GM19025 (cell line): ENCODE data around the gene KCNH8.
"Not testable (repeated sequence)": the region's sequence is repeated elsewhere in the genome, so short reads cannot be mapped to it uniquely, and the experiment has no call there.

Experiments used
- ATAC-seq: cut with Tn5 transposase; IDR thresholded peaks from one replicate; pipeline ENCODE4 v1.9.1; 2021; ENCODE audit warnings: mild to moderate bottlenecking, low read depth, moderate library complexity; ENCODE audit not compliant: unreplicated experiment

Gene KCNH8

DNA sequence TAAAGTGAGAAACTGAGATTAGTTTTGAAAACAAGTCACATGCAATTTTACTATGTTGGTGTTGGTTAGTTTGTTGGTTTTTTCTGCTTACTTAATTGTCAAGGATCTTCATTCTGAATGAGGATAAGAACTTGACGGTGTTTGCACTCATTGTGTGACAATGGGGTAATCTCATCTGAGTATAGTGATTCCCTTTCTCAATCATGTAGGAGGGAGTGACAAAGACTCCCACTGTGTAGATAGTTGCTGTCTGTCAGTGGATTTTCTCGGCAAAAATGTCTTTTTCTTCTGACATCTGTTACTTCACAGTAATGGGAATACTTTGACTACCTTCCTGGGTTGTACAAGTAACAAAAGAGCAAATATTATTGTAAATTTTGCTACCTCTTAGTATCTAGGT, 23.5 kb downstream of the KCNH8 start:
- ATAC-seq = no peak

DNA sequence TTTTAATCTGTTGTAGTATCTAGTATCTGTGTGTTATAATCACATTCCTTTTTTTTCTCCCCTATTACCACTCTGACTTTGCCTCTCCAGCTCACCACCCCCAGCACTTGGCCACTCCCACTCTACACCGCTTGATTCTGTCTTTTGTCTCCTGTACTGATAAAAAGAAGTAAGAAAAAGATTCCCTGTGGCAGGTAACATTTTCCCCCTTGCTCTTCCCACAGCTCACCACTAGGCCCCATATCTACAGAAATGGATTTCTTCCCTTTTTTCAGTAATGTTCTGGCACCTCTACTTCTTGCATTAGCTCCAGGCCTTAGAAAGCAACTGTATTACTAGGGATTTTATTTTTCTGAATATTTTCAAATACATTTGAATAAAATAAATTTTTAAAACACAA, 25.6 kb downstream of the KCNH8 start:
- no peak for ATAC-seq

DNA sequence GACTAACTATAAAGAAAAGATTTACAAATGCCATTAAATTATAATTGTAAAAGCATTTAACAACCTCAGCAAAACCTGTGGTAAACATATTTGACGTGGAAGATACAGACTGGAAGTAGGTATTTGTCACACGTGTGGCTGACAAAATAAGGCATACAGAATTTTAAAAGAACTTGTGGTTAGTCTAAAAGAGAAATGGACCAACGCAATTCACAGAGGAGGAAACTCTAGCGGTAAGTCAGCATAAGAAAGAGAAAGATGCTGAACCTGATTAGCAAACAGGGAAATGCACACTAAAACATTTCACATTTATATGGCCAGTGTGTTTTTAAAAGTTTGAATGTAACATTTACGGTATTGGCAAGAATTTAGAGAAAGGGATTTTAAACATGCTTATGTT, 35.3 kb downstream of the KCNH8 start:
- no peak for ATAC-seq

DNA sequence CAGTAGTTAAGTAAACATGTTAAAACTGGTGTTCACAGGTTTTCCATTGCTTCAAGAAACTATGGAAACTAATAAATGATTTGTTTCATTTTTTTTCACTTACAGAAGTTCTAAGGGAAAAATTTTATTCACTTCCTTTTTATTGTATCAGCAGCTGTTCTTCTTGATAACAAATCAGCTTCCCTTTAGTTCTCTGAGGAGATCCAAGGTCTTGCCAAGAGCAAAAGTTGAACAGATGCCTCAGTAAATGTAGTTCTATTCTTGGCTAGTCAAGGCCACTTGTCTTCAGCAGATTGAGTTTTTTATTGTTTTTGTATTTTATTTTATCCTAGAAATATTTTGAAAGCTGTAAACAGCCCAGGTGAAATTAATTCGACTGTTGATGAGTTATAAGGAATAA, 41.8 kb downstream of the KCNH8 start:
- no peak for ATAC-seq

DNA sequence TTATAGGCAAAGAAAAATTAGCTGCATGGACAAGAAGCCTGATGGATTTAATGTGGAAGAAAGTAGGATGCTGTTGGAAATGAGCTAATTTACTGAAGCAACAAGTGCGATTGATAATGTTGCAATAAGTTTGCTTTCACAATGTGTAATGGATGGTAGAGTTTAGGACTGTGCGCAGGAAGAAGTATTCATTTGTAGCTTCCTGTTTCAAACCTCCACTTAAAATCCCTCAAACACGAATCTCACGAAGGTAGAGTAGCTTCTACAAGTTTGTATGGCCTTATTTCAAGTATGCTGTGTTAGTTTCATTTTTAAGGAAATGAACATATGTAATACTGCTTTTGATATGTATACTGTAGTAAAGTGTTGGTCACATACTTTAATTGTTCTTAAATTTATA, 42.3 kb downstream of the KCNH8 start:
- peak; percentile 49 for ATAC-seq

DNA sequence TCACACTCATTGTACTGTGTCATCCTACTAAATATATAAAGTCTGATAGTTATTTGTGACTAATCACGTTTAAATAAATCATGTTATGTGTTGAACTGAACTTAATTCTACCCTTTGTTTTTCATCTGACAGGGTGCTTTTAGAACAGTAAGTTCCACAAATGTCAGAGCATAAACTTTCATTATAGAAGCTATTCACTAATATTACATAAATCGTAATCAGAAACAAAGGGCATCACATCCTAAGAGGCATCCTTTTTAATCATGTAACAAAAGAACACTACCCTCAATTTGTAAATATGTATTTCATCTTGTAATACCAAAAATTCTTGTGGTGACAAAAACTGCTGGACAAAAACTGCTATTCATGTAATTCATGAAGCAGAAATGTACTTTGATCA, 50.8 kb downstream of the KCNH8 start:
- no peak for ATAC-seq

DNA sequence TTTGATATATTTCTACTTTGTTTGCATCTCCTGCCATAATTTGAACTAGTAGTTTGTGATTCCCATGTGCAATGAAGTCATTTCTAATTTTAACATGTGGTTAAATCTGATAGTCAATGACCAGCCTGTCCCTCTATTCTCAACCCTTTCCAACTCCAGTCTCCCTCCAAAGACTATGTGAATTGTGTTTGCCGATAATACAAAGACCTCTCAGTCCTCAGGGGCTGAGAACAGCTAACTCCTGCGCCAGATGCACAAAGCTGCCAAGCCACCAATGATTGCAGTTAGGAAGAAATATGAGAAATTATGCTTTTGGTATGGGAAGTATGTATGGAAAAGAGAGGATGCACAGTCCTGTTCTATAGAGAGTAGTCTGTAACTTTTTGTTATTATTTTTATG, 54.0 kb downstream of the KCNH8 start:
- no peak for ATAC-seq

DNA sequence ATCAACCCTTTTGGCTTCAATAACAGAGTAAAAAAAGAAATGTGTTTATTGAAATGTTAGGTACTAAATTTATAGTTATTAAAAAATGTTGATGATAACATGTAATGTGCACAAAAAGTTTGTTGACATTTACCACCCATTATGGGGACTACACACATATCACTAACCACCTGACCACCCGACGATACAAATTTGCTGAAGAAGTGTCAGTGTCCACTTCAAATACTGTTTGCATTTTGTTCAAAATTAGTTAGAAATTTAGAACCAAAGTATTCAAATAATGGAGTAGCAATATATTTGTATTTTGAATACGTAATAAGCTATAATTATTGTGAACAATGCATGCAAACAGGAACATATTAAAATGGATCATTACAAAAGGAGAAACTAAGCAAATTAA, 54.4 kb downstream of the KCNH8 start:
- no peak for ATAC-seq

DNA sequence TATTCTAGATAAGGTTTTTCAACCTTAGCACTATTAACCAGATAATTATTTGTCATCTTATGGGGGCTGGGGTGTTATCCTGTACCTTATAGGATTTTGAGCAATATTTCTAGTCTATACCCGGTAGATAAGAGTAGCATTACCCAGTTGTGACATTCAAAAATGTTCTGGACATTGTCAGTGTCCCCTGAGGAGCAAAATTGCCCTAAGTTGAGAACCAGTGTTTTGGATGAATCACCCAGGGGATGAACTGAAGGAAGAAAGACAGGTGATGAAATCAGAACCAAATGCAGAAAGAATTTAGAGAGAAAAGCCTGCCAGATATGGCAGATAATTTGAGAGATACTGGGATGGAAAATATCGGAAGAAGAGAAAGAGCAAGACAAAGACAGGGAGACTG, 58.2 kb downstream of the KCNH8 start:
- no peak for ATAC-seq

DNA sequence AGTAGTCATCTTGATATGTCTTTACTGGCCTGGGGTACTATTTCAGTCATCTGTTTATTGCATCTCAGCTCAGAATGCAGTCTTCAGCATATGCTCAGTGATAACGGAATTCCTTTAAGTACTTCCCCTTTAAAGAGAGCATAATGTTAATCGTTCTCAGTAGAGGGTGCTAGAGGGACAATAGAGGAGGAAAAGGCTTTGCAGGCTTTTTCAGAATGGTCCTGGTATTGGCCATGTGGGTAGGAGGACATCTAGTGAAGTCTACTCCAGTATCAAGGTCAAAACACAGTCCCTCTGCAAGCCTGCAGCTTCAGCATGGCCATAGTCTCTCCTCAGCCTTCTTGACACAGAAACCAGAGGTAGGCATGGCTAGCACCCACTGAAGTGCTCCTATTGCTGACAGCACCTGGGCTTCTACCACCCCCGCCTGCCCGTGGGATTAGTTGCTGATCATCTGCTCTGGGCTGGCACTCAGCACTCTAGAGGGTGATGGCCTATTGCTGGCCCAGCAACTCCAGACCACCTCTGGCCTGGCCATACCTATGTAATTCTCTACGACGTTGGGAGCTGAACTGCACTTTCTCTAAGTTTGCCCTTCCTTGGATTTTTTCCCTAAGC, 65.4 kb downstream of the KCNH8 start:
- ATAC-seq = no peak

DNA sequence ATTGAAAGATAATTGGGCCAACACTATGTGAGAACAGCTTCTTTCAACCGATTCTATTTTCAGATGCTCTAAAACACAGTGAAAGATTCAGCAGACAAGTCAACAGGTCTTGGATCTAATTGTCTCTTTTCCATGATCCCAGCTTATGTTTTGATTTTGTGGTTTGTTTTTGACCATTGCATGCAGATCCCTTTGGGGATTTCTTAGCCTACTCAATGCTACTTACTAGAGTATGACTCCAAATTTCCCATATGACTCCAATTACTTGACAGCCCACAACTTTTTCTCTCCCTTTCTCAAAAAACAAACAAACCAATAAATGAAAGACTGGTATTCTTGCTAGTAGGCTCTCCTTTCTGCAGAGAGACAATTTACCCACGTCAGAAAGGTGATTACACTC, 67.1 kb downstream of the KCNH8 start:
- no peak for ATAC-seq

DNA sequence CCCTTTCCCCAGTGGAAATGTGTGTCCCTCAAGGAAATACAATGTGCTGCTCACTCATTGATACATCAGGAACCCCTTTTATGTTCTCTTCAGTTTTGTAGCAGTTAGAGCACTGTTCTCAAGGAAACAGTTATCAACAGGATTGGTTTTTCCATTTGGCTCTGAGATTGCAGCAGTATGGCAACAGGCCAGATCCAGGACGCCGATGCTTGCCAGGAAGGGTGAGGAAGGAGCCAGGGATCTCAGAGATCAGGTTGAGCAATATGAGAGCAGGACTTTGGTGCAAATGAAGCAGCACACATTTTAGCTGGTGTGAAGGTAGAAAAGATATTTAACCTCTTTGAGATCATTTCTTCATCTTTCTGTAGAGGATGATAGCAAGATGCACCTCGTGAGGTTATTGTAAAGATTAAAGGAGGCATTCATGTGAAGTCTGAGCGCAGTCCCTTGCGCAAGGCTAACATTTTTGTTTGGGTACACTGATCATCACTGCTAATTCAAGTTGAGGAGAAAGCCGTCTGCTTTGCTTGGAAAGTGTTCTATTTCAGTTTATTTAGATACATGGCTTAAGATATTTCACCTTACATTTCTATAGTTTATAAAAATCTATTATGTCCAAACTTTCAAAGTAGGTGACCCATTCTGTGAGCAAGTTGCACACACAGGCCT, 68.5 kb downstream of the KCNH8 start:
- ATAC-seq = no peak

DNA sequence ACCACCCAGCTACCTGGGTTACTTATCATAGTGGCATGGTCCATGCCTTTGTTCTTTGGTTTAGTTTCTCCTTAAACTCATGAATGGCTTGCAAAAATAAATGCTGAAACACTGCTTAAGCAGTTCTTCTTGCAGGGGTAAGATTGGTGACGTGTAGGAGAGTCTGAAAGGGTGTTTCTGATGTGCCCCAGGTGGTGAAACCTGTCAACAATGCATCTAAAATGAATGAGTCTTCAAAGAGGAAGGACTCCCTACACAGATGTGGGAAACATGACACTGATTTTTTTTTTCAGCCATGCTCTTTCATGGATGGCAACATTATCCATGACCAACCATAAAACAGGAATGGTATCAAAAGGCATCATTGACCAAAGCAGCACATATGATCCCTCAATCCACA, 72.0 kb downstream of the KCNH8 start:
- no peak for ATAC-seq

DNA sequence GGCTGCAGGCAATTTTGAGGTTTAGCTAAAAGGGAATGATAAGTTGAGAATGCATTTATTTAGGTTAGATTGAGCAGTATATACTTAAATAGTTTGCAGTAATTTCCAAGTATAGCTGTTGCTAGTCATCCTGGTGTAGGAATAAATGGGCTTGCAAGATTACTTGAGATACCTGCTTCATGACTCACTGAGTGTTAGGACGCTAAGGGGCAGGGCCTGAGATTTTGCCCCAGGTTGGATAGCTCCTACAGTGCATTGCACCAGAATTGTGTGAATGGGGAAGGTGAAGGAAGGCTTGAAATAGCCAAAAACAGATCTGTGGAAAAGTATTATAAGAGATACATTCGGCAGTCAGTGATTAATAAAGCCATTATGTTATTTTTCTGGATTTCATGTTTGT, 72.8 kb downstream of the KCNH8 start:
- no peak for ATAC-seq

DNA sequence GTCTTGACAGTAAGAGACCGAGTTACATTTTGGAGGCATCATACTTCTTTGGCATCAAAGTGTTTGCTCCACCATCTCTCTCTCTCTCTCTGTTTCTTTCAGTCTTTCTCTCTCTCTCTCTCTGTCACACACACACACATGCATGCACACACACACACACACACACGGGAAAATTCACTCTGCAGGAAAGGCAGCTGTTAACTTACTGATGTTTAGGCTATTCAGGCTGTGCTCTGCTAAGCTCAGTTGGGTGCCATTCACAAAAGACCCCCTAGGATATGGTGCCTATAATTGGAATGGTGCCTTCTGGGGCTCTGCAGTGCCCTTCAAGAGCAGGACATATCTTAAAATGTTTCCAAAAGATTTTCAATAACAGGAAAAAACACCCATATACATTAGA, 78.2 kb downstream of the KCNH8 start:
- no peak for ATAC-seq

DNA sequence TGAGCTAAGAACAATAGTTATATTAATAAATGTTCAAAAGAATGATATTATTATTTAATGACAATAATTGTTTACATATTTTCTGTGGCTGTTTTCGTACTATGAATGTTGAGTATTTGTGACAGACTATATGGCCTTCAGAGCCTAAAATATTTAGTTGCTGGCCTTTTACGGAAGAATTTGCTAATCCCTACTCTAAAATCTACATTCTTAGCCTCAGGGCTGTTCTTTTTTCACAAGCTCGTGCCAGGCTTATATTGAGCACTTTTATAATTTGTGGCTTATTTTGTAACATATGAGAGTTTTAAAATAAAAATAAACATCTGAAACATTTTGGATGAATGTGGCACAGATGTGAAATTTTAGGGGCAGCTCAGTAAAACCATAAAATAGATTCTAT, 79.9 kb downstream of the KCNH8 start:
- no peak for ATAC-seq

DNA sequence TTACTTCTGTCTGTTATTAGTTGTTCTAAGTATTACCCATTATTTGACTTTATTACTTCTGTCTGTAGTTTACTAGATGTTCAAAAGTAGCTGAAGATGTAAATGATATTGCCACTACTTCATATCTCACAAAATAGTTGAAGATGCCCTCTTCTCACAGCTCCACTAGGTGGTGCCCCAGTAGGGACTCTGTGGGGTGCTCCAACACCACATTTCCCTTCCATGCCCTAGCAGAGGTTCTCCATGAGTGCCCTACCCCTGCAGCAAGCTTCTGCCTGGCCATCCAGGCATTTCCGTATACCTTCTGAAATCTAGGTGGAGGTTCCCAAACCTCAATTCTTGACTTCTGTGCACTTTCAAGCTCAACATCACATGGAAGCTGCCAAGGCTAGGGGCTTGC, 80.8 kb downstream of the KCNH8 start:
- ATAC-seq = no peak

DNA sequence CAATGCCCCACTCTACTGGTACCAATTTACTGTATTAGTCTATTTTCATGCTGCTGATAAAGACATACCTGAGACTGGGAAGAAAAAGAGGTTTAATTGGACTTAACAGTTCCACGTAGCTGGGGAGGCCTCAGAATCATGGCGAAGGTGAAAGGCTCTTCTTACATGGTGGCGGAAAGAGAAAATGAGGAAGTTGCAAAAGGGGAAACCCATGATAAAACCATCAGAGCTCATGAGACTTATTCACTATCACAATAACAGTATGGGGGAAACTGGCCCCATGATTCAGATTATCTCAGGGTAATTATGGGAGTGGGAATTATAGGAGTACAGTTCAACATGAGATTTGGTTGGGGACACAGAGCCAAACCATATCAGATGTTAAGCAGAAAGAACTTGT, 81.6 kb downstream of the KCNH8 start:
- ATAC-seq = not testable (repeated sequence)

DNA sequence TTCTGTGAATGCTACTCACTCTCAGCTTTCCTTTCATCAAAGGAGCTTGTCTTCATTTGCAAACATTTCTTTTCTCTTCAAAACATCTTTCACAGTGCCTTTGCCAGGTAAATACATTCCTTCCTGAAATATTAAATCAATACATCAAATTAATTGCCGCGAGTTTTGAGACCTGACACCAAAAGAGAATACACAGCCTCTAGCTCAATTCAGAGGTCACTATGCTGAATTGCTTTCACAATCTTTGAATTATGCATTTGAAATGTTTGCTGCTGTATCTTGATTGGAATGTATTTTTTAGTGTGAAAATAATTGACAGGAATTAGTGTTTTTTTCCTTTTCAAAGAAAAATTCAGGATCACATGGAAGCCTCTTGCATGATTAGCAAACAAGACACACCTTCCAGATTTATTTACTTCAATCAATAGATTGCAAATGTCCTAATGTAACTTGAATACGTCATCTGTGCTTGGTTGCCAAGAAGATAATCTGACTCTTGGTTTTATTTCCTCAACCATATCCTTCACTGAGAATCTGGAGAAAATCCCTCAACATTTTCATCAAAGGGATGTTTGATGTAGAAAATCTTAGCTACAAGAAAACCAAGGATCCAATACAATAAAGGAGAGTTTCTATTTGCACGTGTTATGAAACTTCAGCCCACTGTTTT, 83.6 kb downstream of the KCNH8 start:
- no peak for ATAC-seq

DNA sequence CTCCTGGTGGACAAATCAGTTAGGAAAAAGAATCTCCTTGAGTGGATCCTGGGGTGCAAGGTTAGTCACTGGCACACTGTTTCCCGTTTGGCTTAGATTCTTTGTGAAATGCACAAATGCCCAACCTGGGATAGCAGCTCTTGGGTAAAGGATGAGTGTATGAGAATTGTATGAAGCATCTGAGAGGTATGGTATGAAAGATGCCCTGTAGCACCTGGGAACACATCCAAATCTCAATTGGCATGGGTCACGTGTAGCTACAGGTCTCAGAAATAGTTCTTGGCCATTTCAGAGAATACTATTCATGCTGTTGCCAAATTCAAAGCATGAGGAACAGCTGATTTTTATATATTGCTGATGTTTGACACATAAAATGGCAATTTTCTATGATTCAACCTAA, 84.3 kb downstream of the KCNH8 start:
- no peak for ATAC-seq

DNA sequence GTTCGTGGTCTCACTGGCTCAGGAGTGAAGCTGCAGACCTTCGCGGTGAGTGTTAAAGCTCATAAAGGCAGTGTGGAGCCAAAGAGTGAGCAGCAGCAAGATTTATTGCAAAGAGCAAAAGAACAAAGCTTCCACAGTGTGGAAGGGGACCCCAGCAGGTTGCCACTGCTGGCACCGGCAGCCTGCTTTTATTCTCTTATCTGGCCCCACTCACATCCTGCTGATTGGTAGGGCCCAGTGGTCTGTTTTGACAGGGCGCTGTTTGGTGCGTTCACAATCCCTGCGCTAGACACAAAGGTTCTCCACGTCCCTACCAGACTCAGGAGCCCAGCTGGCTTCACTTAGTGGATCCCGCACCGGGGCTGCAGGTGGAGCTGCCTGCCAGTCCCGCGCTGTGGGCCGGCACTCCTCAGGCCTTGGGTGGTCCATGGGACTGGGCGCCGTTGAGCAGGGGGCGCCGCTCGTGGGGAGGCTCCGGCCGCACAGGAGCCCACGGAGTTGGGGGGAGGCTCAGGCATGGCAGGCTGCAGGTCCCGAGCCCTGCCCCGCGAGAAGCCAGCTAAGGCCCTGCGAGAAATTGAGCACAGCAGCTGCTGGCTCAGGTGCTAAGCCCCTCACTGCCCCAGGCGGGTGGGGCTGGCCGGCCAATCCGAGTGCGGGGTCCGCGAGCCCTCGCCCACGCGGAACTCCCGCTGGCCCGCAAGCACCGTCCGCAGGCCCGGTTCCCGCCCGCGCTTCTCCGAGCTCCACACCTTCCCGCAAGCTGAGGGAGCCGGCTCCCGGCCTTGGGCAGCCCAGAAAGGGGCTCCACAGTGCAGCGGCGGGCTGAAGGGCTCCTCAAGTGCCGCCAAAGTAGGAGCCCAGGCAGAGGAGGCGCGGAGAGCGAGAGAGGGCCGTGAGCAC, 85.8 kb downstream of the KCNH8 start:
- ATAC-seq = not testable (repeated sequence)
